ENCODE data around the gene DCP1B.

- TF ChIP-seq CTCF (IDR thresholded peaks at IDR 0.05; ENCODE audit: poor library complexity) (no peak), EZH2phosphoT487 (IDR thresholded peaks at IDR 0.05; ENCODE audit: low read depth, severe bottlenecking, unreplicated experiment) (no peak), EZH2 (IDR thresholded peaks at IDR 0.05; ENCODE audit: borderline replicate concordance) (no peak)
These were observed 78.6 kb downstream of the DCP1B start for GRCh38 chr12:1925684-1926006.

Measured in hepatocyte (in vitro differentiated cells).